Stomach (tissue), 9 donors: ENCODE results near the gene SAP30L. TPM values are rescaled to one million over a fixed set of nuclear protein-coding genes. Genes with fewer than 3 reads are reported as not detected.

Source experiments
- DNase-seq, 2 donors: peaks; one replicate each; pipeline versions ENCODE4 v3.0.0 to v3.0.0-alpha.2; 2013 to 2019
- H3K27ac ChIP-seq, 5 donors: fragments of 200-600 bp in 4 of 5; sonication (generic) in 4 of 5; one replicate each; pipeline ENCODE4 v1.5.1; 2013 to 2019; ENCODE audit warnings: mild to moderate bottlenecking in 1 of 5, moderate library complexity in 1 of 5
- H3K27me3 ChIP-seq, 3 donors: fragments of 200-600 bp; sonication (generic); one replicate each; pipeline ENCODE4 v1.5.1; 2017 to 2019; ENCODE audit warnings: mixed run types in 1 of 3
- H3K36me3 ChIP-seq, 4 donors: fragments of 200-600 bp; sonication (generic); 1 replicate in 3 of 4; 2 replicates in 1 of 4; pipeline ENCODE4 v1.5.1; 2016 to 2019
- H3K4me1 ChIP-seq, 4 donors: fragments of 200-600 bp; sonication (generic); one replicate each; pipeline ENCODE4 v1.5.1; 2016 to 2019
- H3K4me3 ChIP-seq, 4 donors: fragments of 200-600 bp; sonication (generic) in 3 of 4; one replicate each; pipeline ENCODE4 v1.5.1; 2016 to 2019; ENCODE audit warnings: mild to moderate bottlenecking in 1 of 4
- H3K9me3 ChIP-seq, 4 donors: fragments of 200-600 bp; sonication (generic); one replicate each; pipeline ENCODE4 v1.5.1; 2016 to 2019
- EP300 ChIP-seq: sonication (generic); formaldehyde crosslinking; IDR thresholded peaks from one replicate; pipeline ENCODE4 v1.6.1; 2017; ENCODE audit warnings: antibody characterized with exemption
- POLR2A ChIP-seq, 4 donors: fragments of 450-650 bp; IDR thresholded peaks; one replicate each; pipeline ENCODE4 v1.6.1; 2016; ENCODE audit warnings: antibody characterized with exemption in 4 of 4, control low read depth in 2 of 4, mild to moderate bottlenecking in 1 of 4, moderate library complexity in 1 of 4
- POLR2AphosphoS5 ChIP-seq, 3 donors: sonication (generic); formaldehyde crosslinking; IDR thresholded peaks; one replicate each; pipeline ENCODE4 v1.6.1; 2016; ENCODE audit warnings: antibody characterized with exemption in 3 of 3
- WGBS, 5 donors: extraction: QIAGEN DNeasy Blood & Tissue Kit in 3 of 5; methylation state at CpG; one replicate each; pipeline versions ENCODE4 v1.1.5 to v1.1.7; 2013 to 2018; 5-methylcytosine and 5-hydroxymethylcytosine counted together
- intact Hi-C: fragments of 100-400 bp; cut with DNase I; formaldehyde crosslinking; loops from one replicate; pipeline ENCODE4 v1.15.1; 2023; ENCODE audit warnings: low total_unique reads
- polyA plus RNA-seq, 3 donors: library from polyadenylated mRNA; stranded (reverse); fragments of 200-250 nt; gene quantifications; one replicate each; pipeline ENCODE4 v1.2.3, GENCODE V29; 2013
- total RNA-seq, 5 donors: library from RNA; depleted of rRNA; stranded (reverse); fragments of >200 nt; gene quantifications; one replicate each; pipeline versions ENCODE4 v1.1.0 to v1.2.3, GENCODE V29; 2014 to 2016
- TF ChIP-seq, protein P1 (sequence below), 7 experiments: fragments of 450-650 bp in 4 of 7; fragments of 200-600 bp in 3 of 7; sonication (generic) in 3 of 7; IDR thresholded peaks; one replicate each; pipeline ENCODE4 v1.5.1; 2016 to 2019; ENCODE audit warnings: antibody characterized with exemption in 7 of 7, control low read depth in 2 of 7, mild to moderate bottlenecking in 1 of 7
- donor health status: healthy with polysubstance abuse.
- donor health status: Bipolar disorder and iron deficiency.
- donor health status: healthy.

The SAP30L gene
- total and polyA plus RNA-seq, 8 donors = 13.9 to 51.0 (median 21.4) TPM

DNA sequence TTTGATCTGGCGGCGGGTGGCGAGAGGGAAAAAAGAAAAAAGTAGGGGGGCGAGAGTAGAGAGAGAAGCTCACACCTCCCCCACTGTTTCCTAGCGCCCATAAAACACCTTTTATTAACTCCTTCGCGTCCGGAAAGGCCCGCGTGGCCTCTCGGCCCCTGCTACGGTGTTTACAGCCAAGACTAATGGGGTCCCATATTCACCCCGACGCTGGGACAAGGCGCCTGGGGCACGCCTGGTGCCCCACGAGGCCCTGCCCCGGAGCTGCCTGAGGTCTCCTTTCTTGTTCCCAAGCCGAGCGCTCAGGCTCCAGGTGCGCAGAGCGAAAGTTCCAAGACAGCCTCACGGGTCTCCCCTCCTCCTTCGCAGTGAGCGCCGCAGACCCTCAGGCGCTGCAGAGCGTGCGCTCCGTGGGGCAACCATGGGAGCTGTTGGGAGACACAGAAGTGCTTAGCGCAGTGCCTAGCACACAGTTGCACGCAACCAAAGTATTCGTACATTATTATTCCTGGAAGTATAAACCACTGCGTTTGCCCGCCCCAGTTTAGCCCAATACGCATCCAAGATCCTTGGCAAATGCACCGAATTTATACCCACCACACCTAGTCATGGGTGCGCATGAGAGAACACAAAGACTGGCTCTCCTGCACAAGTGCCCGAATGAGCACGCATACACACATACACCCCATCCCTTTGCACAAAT is 27.9 kb downstream of the SAP30L start:
- intact Hi-C loops = no loop called here
- Histone ChIP-seq H3K4me3 (no peak overlapping the region), H3K4me1 (peaks cover 37 to 61% (median 52%) of the 10 kb centered on the region in 4 donors), H3K9me3 (no peaks in the 10 kb centered on the region), H3K36me3 (no peaks in the 10 kb centered on the region), H3K27ac (no peak overlapping the region), H3K27me3 (peaks cover 55 to 100% (median 91%) of the 10 kb centered on the region in 3 donors)
- TF ChIP-seq EP300 (no peak), POLR2A (IDR thresholded peaks at IDR 0.05) (no peak), POLR2AphosphoS5 (IDR thresholded peaks at IDR 0.05) (no peak)
- TF ChIP-seq, protein P1, sequence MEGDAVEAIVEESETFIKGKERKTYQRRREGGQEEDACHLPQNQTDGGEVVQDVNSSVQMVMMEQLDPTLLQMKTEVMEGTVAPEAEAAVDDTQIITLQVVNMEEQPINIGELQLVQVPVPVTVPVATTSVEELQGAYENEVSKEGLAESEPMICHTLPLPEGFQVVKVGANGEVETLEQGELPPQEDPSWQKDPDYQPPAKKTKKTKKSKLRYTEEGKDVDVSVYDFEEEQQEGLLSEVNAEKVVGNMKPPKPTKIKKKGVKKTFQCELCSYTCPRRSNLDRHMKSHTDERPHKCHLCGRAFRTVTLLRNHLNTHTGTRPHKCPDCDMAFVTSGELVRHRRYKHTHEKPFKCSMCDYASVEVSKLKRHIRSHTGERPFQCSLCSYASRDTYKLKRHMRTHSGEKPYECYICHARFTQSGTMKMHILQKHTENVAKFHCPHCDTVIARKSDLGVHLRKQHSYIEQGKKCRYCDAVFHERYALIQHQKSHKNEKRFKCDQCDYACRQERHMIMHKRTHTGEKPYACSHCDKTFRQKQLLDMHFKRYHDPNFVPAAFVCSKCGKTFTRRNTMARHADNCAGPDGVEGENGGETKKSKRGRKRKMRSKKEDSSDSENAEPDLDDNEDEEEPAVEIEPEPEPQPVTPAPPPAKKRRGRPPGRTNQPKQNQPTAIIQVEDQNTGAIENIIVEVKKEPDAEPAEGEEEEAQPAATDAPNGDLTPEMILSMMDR (IDR thresholded peaks at IDR 0.05) = no peak
- DNase-seq = peak in 1 of 2 donors; percentile 23
- WGBS, 5 donors = 8 to 14% (median 11%) methylated on average over 40 of the region's 40 CpGs

GRCh38 chr5:154474396-154475334 is 28.9 kb downstream of the SAP30L start:
- intact Hi-C loops = no loop called here
- peak in 1 of 2 donors; percentile 13 for DNase-seq
- no peak for TF ChIP-seq POLR2AphosphoS5 (IDR thresholded peaks at IDR 0.05)
- no peak for TF ChIP-seq EP300
- TF ChIP-seq, protein P1 (IDR thresholded peaks at IDR 0.05) = no peak
- TF ChIP-seq POLR2A (IDR thresholded peaks at IDR 0.05) = no peak
- H3K9me3 ChIP-seq = no peaks in the 10 kb centered on the region
- 7 to 11% (median 10%) methylated on average over 17 of the region's 17 CpGs for WGBS, 5 donors
- H3K27ac ChIP-seq = no peak overlapping the region
- peaks cover 43 to 70% (median 61%) of the 10 kb centered on the region in 4 donors for H3K4me1 ChIP-seq
- H3K36me3 ChIP-seq = no peaks in the 10 kb centered on the region
- H3K4me3 ChIP-seq = no peak overlapping the region
- peaks cover 55 to 100% (median 94%) of the 10 kb centered on the region in 3 donors for H3K27me3 ChIP-seq

DNA sequence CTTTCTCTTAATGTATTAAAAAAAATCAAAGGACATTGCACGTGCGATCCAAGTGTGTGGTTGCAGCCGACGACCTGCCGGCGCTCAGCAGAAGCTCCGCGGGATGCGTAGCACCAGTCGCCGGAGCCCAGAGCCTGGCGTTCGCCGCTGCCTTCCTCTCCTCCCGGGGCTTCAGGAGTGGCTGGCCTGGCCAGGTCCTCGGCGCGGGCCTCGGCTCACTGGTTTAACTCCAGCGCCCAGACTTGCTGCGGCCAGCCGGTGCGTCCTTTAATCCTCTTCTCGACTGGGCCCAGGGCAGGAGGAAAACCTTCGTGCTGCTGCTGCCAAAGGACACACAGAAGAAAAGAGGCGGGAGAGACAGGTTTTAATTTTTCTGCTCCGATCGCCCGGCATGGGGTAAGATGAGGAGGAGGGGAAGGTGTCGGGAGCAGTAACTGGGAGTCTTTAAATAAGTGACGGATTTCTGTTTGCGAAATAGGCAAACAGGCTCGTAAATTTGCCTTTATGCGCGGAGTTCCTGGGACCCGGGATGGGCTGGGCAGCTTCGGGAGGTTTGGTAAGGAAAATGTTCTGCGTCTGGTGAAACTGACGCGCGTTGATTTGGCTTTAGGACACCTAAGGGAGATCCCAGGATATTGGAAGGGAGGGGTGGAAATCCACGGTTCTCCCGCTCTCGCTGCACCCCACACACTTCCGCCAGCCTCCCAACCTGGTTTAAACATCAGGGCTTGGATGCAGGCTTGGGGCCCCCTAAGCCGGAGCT is 30.0 kb downstream of the SAP30L start:
- Histone ChIP-seq H3K27ac (no peak overlapping the region), H3K4me1 (peaks cover 43 to 77% (median 64%) of the 10 kb centered on the region in 4 donors), H3K4me3 (peak overlapping the region in 2 of 4 donors; percentile 4 to 28), H3K9me3 (no peaks in the 10 kb centered on the region), H3K27me3 (peaks cover 55 to 100% (median 98%) of the 10 kb centered on the region in 3 donors), H3K36me3 (no peaks in the 10 kb centered on the region)
- peak in 1 of 2 donors; percentile 39 for DNase-seq
- no peak for TF ChIP-seq POLR2A (IDR thresholded peaks at IDR 0.05)
- 4 to 11% (median 7%) methylated on average over 44 to 46 of the region's 46 CpGs for WGBS, 5 donors
- intact Hi-C loops = no loop called here

- H3K27ac ChIP-seq = no peak overlapping the region
- H3K36me3 ChIP-seq = no peaks in the 10 kb centered on the region
- H3K4me3 ChIP-seq = peak overlapping the region in 1 of 4 donors; percentile 52
- peaks cover 63 to 100% (median 98%) of the 10 kb centered on the region in 3 donors for H3K27me3 ChIP-seq
- intact Hi-C loops = no loop called here
- DNase-seq = peak in 1 of 2 donors; percentile 18
- WGBS, 5 donors = 4 to 7% (median 4%) methylated on average over 37 to 38 of the region's 38 CpGs
- no peaks in the 10 kb centered on the region for H3K9me3 ChIP-seq
- H3K4me1 ChIP-seq = peaks cover 43 to 77% (median 64%) of the 10 kb centered on the region in 4 donors
- TF ChIP-seq, protein P1 (IDR thresholded peaks at IDR 0.05) = no peak
- no peak for TF ChIP-seq POLR2AphosphoS5 (IDR thresholded peaks at IDR 0.05)
- TF ChIP-seq POLR2A (IDR thresholded peaks at IDR 0.05) = no peak
- TF ChIP-seq EP300 = no peak
These were observed 30.8 kb downstream of the SAP30L start for GRCh38 chr5:154476354-154477205.
